Measurements from ENCODE around the gene COMMD4.

COMMD4 gene

GRCh38 chr15:75321711-75322110 is 14.2 kb upstream of the COMMD4 start:
- no peaks in the 10 kb centered on the region for H3K27me3 ChIP-seq (replicated peaks; ENCODE audit: control insufficient read depth, insufficient read depth, low read length)
- no peak for DNase-seq (ENCODE audit: extremely low read depth, insufficient read length)
- H3K4me3 ChIP-seq (replicated peaks; ENCODE audit: low read depth, low read length) = no peak overlapping the region
- no peaks in the 10 kb centered on the region for H3K36me3 ChIP-seq (ENCODE audit: control insufficient read depth, insufficient read depth, low read length)
- TF ChIP-seq CTCF (IDR thresholded peaks at IDR 0.05; ENCODE audit: insufficient read depth, low read length, poor library complexity, severe bottlenecking) = no peak

GRCh38 chr15:75325922-75326321 is 9.9 kb upstream of the COMMD4 start:
- no peaks in the 10 kb centered on the region for H3K36me3 ChIP-seq (ENCODE audit: control insufficient read depth, insufficient read depth, low read length)
- TF ChIP-seq CTCF (IDR thresholded peaks at IDR 0.05; ENCODE audit: insufficient read depth, low read length, poor library complexity, severe bottlenecking) = no peak
- no peak for DNase-seq (ENCODE audit: extremely low read depth, insufficient read length)
- no peaks in the 10 kb centered on the region for H3K27me3 ChIP-seq (replicated peaks; ENCODE audit: control insufficient read depth, insufficient read depth, low read length)
- no peak overlapping the region for H3K4me3 ChIP-seq (replicated peaks; ENCODE audit: low read depth, low read length)

GRCh38 chr15:75327005-75327404 is 8.9 kb upstream of the COMMD4 start:
- no peaks in the 10 kb centered on the region for H3K27me3 ChIP-seq (replicated peaks; ENCODE audit: control insufficient read depth, insufficient read depth, low read length)
- H3K36me3 ChIP-seq (ENCODE audit: control insufficient read depth, insufficient read depth, low read length) = no peaks in the 10 kb centered on the region
- DNase-seq (ENCODE audit: extremely low read depth, insufficient read length) = no peak
- H3K4me3 ChIP-seq (replicated peaks; ENCODE audit: low read depth, low read length) = no peak overlapping the region
- TF ChIP-seq CTCF (IDR thresholded peaks at IDR 0.05; ENCODE audit: insufficient read depth, low read length, poor library complexity, severe bottlenecking) = no peak

- Histone ChIP-seq H3K27me3 (replicated peaks; ENCODE audit: control insufficient read depth, insufficient read depth, low read length) (no peaks in the 10 kb centered on the region), H3K4me3 (replicated peaks; ENCODE audit: low read depth, low read length) (no peak overlapping the region), H3K36me3 (ENCODE audit: control insufficient read depth, insufficient read depth, low read length) (no peaks in the 10 kb centered on the region)
- TF ChIP-seq CTCF (IDR thresholded peaks at IDR 0.05; ENCODE audit: insufficient read depth, low read length, poor library complexity, severe bottlenecking) = no peak
- no peak for DNase-seq (ENCODE audit: extremely low read depth, insufficient read length)
Observed at GRCh38 chr15:75327491-75327890, 8.4 kb upstream of the COMMD4 start.

GRCh38 chr15:75328493-75329314 is 7.2 kb upstream of the COMMD4 start:
- Histone ChIP-seq H3K4me3 (replicated peaks; ENCODE audit: low read depth, low read length) (no peak overlapping the region), H3K36me3 (ENCODE audit: control insufficient read depth, insufficient read depth, low read length) (no peaks in the 10 kb centered on the region), H3K27me3 (replicated peaks; ENCODE audit: control insufficient read depth, insufficient read depth, low read length) (no peaks in the 10 kb centered on the region)
- DNase-seq (ENCODE audit: extremely low read depth, insufficient read length) = no peak
- TF ChIP-seq CTCF (IDR thresholded peaks at IDR 0.05; ENCODE audit: insufficient read depth, low read length, poor library complexity, severe bottlenecking) = no peak

Measured in GM06990 (cell line).